ENCODE data around the gene PPP2R5D. TPM values are rescaled to one million over a fixed set of nuclear protein-coding genes. Genes with fewer than 3 reads are reported as not detected.
"Not testable (repeated sequence)": the region's sequence is repeated elsewhere in the genome, so short reads cannot be mapped to it uniquely, and the experiment has no call there.

Gene PPP2R5D
- total RNA-seq = 27.8 TPM
- long read RNA-seq, transcript PPP2R5D-208 (16 exons, 3,044 nt) = major isoform, 11 of 48 reads
- long read RNA-seq, partial matches to known transcripts = 31 of 48 reads
- long read RNA-seq, other reads (novel, unspliced or antisense) = 5 of 48 reads

GRCh38 chr6:42984001-42984923 is at the start of gene PPP2R5D:
PPP2R5D (plus strand) TSS chr6:42984570; CDS start chr6:42984678, 108 bp downstream.
- DNase-seq (ENCODE audit: low spot score) = peak; percentile 97

GRCh38 chr6:42935322-42935721 is 49.0 kb upstream of the PPP2R5D start:
- DNase-seq (ENCODE audit: low spot score) = no peak

- DNase-seq (ENCODE audit: low spot score) = no peak
Observed at GRCh38 chr6:42936398-42936797, 48.0 kb upstream of the PPP2R5D start.

GRCh38 chr6:42937548-42938427 is 46.6 kb upstream of the PPP2R5D start:
- no peak for DNase-seq (ENCODE audit: low spot score)

- DNase-seq (ENCODE audit: low spot score) = no peak
Observed at GRCh38 chr6:42938428-42938796, 46.0 kb upstream of the PPP2R5D start.

GRCh38 chr6:42938987-42939809 is 45.2 kb upstream of the PPP2R5D start:
- DNase-seq (ENCODE audit: low spot score) = no peak

GRCh38 chr6:42939810-42940167 is 44.6 kb upstream of the PPP2R5D start:
- DNase-seq (ENCODE audit: low spot score) = no peak

- no peak for DNase-seq (ENCODE audit: low spot score)
Observed at GRCh38 chr6:42940493-42941045, 43.8 kb upstream of the PPP2R5D start.

GRCh38 chr6:42941356-42941755 is 43.0 kb upstream of the PPP2R5D start:
- DNase-seq (ENCODE audit: low spot score) = not testable (repeated sequence)

- no peak for DNase-seq (ENCODE audit: low spot score)
Observed at GRCh38 chr6:42942444-42942843, 41.9 kb upstream of the PPP2R5D start.

- no peak for DNase-seq (ENCODE audit: low spot score)
Observed at GRCh38 chr6:42947950-42948349, 36.4 kb upstream of the PPP2R5D start.

GRCh38 chr6:42952389-42952788 is 32.0 kb upstream of the PPP2R5D start:
- no peak for DNase-seq (ENCODE audit: low spot score)

GRCh38 chr6:42954405-42954804 is 30.0 kb upstream of the PPP2R5D start:
- not testable (repeated sequence) for DNase-seq (ENCODE audit: low spot score)

- no peak for DNase-seq (ENCODE audit: low spot score)
Observed at GRCh38 chr6:42958125-42958524, 26.2 kb upstream of the PPP2R5D start.

- DNase-seq (ENCODE audit: low spot score) = no peak
Observed at GRCh38 chr6:42959917-42960242, 24.5 kb upstream of the PPP2R5D start.

GRCh38 chr6:42960243-42961019 is 23.9 kb upstream of the PPP2R5D start, which contains the start of gene GNMT:
GNMT (plus strand) TSS chr6:42960754; CDS start chr6:42960768, 14 bp downstream.
- DNase-seq (ENCODE audit: low spot score) = no peak

- DNase-seq (ENCODE audit: low spot score) = no peak
Observed at GRCh38 chr6:42961020-42961470, 23.3 kb upstream of the PPP2R5D start.

GRCh38 chr6:42962096-42962495 is 22.3 kb upstream of the PPP2R5D start:
- no peak for DNase-seq (ENCODE audit: low spot score)

- DNase-seq (ENCODE audit: low spot score) = no peak
Observed at GRCh38 chr6:42962502-42963178, 21.7 kb upstream of the PPP2R5D start.
